ENCODE data around the gene ACVR2A.
A peak's percentile ranks its signal among the peaks of the same experiment; 100 is the strongest.

Gene ACVR2A

GRCh38 chr2:147927053-147927588, 82.3 kb downstream of the ACVR2A start:
- DNase-seq = no peak

GRCh38 chr2:147933931-147934330, 89.1 kb downstream of the ACVR2A start:
- DNase-seq = no peak

DNA sequence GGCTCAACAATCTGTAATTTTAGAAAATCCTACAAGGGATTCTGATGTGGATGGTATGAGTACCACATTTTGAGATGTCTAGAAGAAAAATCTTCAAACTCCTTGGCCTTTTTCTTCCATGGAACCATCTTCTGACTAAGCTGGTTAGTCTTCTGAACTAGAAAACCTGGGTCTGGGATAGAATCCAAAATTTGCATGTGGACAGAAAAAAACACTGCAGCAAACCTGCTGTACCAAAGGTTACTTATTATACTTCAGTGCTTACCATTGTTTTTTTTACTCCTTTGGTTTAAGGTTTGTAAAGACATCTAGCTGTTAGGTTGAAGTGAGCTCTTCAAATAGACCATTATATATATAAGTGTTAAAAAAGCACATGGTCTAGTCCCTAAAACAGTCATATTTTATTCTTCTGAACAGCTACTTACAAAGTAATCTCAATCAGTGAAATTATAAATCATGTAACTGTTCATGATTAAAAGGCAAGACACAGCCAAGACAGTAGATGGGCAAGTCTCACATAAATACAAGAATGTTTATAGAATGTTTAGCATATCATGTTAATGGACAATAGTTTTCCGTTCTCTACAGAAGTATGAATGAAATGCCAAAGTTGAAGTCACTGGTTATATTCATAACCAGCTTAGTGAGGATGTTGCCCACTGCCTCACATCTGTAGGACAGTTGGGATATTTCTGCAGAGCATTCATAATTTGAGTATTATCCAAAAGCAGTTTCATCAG, 90.2 kb downstream of the ACVR2A start:
- DNase-seq = no peak

- DNase-seq = peak; percentile 56
These were observed 93.0 kb downstream of the ACVR2A start for GRCh38 chr2:147937744-147938349.

DNA sequence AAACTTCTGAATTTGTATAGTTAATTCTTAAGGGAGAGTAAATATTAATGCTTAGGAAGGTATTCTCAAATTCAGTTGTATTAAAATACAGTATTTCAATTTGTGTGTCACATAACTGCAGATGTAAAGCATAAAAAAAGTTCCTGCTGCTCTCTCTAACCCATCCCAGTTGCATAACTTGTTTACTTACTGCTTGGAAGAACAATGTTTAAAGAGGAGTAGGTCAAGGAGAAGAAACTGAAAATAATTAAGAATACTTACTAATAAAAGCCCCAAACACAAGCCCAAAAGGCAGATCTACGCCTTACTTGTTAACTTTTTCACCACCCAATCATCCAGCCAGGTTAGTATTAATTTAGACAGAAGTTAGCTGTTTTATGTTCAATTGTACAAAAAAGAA, 94.5 kb downstream of the ACVR2A start:
- no peak for DNase-seq

DNA sequence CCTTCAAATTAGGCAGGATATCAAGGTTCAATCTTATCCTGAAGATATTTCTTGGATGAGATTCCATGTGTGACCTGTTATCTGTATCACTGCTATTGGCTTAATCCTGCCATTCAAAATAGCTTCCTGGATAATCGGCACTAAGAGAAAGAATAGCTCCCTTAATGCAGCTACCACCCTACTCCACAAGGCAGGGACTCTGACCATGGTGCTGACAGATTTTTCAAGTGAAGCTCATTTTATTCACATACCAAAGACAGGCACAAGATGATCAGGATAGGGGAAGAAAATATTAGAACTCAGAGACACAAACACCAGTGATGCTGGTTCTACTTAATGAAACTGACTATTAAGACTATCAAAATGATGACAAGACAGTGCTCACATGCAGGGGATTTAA, 100.8 kb downstream of the ACVR2A start:
- no peak for DNase-seq

DNA sequence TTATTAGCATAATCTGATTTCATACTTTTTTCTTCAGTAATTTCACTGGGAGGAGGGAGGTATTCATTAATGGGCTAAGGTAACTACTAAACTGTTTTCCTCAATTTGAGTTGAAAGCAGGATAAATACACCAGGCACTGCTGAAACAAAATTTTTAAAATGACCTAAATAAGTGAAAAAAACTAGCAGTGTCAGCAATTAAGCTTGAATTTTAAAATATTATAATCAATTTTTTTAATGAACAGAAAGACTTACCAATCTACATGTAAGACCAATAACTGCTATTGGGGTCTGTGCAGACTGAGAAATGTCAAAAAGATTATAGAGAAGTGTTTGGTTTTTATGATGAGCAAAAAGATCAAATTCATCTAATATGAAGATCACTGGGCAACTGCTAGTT, 107.3 kb downstream of the ACVR2A start:
- DNase-seq = no peak

DNA sequence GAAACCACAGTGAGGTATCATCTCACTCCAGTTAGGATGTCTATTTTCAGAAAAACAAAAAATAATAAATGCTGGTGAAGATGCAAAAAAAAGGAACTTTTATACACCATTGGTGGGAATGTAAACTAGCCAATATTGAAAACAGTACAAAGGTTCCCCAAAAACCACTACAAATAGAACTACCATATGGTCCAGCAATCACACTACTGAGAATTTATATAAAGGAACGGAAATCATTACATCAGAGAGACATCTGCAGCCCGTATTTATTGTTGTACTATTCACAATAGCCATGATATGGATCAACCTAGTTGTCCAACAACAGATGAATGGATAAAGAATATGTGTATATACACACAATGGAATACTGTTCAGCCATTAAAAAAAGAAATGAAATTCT, 123.7 kb downstream of the ACVR2A start:
- DNase-seq = no peak

- no peak for DNase-seq
These were observed 131.3 kb downstream of the ACVR2A start for GRCh38 chr2:147976102-147976501.

DNA sequence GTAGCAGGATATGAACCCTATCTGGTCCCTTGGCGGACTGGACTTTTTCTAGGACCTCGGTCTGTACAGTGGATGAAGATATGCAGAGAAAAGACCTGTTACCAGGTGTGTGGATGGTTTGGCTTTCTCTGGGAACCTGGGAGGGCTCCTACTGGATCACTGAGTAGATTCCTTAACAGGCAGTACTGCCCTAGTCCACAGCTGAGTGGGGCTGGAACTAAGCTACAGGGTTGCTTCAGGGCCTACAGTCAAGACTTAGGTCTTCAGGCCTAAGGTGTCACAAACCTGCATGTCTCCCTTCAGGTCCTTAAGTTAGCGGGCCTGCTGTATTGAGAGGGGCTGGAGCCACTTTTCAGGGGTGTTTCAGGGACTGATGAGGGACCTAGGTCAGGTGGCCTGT, 132.8 kb downstream of the ACVR2A start:
- DNase-seq = no peak
